Measurements from ENCODE around the gene RGL4.

Gene RGL4

GRCh38 chr22:23742505-23743264, 51.9 kb downstream of the RGL4 start:
- no peak for DNase-seq (ENCODE audit: low spot score)

GRCh38 chr22:23743303-23743705, 52.5 kb downstream of the RGL4 start:
- DNase-seq (ENCODE audit: low spot score) = no peak

GRCh38 chr22:23744001-23744400, 53.2 kb downstream of the RGL4 start:
- no peak for DNase-seq (ENCODE audit: low spot score)

- no peak for DNase-seq (ENCODE audit: low spot score)
These were observed 53.7 kb downstream of the RGL4 start for GRCh38 chr22:23744485-23744884.

- no peak for DNase-seq (ENCODE audit: low spot score)
These were observed 55.0 kb downstream of the RGL4 start for GRCh38 chr22:23745791-23746190.
